Body of pancreas (tissue), 4 donors: ENCODE measurements around the gene SNRPB2.

ENCODE experiments used
- POLR2A ChIP-seq, 3 donors: fragments of 450-650 bp; IDR thresholded peaks; one replicate each; pipeline ENCODE4 v1.6.1; 2016; ENCODE audit warnings: antibody characterized with exemption in 3 of 3, mild to moderate bottlenecking in 2 of 3
- TF ChIP-seq, protein P1 (sequence below), 7 experiments: fragments of 450-650 bp in 4 of 7; fragments of 200-600 bp in 3 of 7; sonication (generic) in 3 of 7; IDR thresholded peaks; one replicate each; pipeline ENCODE4 v1.5.1; 2016 to 2019; ENCODE audit warnings: antibody characterized with exemption in 7 of 7

DNA sequence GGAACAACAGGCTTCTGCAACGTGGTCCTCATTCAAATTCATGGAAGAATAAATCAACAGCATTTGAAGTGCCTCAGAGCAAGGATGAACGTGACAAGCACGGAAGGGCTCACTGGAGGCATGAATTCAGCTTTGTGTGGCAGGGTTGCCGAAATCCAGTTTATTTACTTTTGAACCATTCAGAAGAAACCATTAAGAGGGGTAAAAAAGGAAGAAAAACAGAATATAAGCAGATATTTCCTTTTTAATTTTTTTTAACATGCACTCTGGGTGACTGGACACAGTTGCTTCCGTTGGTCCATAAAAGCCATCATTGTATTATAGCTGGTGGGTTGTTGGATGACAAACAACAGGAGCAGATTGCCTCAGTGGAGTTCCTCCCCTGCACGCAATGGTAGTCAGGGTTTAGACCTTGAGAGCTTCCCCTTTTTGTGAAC, 17.3 kb upstream of the SNRPB2 start:
- TF ChIP-seq, protein P1, sequence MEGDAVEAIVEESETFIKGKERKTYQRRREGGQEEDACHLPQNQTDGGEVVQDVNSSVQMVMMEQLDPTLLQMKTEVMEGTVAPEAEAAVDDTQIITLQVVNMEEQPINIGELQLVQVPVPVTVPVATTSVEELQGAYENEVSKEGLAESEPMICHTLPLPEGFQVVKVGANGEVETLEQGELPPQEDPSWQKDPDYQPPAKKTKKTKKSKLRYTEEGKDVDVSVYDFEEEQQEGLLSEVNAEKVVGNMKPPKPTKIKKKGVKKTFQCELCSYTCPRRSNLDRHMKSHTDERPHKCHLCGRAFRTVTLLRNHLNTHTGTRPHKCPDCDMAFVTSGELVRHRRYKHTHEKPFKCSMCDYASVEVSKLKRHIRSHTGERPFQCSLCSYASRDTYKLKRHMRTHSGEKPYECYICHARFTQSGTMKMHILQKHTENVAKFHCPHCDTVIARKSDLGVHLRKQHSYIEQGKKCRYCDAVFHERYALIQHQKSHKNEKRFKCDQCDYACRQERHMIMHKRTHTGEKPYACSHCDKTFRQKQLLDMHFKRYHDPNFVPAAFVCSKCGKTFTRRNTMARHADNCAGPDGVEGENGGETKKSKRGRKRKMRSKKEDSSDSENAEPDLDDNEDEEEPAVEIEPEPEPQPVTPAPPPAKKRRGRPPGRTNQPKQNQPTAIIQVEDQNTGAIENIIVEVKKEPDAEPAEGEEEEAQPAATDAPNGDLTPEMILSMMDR (IDR thresholded peaks at IDR 0.05) = no peak
- TF ChIP-seq POLR2A (IDR thresholded peaks at IDR 0.05) = no peak
